NCI-H1436 (cell line): ENCODE data around the gene MFN1.
"Not testable (repeated sequence)": the region's sequence is repeated elsewhere in the genome, so short reads cannot be mapped to it uniquely, and the experiment has no call there.

Experiments
- DNase-seq: peaks from one replicate; lab custom pipeline; 2025; lab: John Stamatoyannopoulos, UW

The MFN1 gene

DNA sequence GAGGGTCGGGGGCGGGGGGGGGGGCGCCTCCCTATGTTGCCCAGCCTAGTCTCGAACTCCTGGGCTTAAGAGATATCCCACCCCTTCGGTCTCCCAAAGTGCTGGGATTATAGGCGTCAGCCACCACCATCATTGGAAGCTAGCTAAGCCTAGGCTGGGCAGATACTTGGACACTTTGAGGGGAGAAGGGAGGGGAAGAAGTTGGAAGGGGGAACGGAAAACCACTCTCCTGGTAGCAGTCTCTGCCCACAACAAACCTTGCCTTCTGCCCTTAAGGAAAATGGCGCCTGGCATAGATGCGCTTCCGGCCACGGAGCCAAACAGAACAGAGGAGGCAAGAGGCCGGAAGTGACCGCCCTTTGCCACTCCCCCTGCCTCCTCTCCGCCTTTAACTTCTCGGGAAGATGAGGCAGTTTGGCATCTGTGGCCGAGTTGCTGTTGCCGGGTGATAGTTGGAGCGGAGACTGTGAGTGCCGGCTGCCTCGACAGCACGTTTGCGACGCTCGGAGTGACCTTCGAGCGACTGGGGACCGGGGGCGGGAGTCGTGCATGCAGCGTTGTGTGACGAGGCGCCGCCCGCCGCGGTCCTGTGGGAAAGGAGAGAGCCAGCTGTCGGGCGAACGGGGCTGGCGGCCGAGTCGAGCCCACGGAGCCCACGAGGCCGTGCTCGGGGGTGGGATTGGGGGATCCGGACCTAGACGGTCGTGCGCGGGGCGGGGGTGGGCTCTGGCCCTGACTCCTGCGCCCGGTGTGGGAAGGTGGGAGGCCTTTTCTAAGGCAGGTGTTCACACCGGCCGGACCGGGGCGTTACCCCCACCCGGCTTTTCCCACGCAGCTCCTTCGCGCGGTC, at the start of gene MFN1:
TSS of gene MFN1 (plus strand) at position 365 of the 850 bp plus-strand sequence. CDS start 1,143 bp downstream, outside the sequence.
- DNase-seq = peak; percentile 97

DNA sequence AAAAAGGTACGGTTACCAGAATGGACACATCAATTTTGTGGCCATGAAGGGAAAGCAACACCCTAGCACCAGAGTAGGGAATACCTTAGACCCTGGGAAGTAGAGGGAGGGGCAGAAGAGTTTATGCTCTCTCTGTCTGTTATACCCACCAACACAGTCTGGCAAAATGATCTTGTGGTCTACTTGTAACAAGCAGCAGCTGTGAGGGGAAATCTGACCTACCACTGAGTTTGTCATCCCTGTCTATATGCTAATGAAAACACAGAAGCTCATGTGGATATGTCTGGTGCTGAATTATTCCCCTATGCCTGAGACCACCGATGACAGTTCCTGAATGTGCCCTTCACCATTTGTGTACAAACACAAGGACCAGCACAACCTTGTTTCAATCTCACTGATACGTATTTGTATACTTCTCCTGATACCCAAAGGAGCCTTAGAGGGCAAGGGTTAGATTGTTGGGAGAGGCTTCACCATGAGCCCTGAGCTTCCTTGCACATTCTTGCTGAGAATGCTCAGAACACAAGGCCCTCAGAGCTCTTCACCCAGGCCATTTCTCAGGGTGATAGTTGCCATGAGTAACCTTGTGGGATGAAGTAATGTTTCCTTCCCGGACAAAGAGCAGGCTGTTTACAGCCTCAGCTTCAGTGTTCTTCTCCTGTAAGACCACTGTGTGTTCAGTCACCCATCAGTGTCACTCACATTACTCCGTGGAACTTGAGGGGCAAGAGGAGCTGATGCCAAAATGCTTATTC, 49.4 kb upstream of the MFN1 start:
- DNase-seq = no peak

DNA sequence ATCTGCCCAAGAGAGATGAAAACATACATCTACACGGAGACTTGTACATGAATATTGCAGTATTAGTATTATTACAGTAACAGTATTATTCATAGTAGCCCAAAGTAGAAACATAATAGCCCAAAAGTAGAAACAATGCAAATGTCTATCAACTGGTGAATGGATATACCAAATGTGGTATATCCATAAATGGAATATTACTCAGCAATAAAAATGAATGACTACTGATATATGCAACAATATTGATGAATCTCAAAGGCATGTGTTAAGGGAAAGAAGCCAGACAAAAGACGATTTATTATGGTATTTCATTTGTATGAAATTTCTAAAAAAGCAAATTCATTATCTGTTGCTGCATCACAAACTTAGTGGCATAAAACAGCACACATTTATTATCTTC, 48.2 kb upstream of the MFN1 start:
- DNase-seq = no peak

DNA sequence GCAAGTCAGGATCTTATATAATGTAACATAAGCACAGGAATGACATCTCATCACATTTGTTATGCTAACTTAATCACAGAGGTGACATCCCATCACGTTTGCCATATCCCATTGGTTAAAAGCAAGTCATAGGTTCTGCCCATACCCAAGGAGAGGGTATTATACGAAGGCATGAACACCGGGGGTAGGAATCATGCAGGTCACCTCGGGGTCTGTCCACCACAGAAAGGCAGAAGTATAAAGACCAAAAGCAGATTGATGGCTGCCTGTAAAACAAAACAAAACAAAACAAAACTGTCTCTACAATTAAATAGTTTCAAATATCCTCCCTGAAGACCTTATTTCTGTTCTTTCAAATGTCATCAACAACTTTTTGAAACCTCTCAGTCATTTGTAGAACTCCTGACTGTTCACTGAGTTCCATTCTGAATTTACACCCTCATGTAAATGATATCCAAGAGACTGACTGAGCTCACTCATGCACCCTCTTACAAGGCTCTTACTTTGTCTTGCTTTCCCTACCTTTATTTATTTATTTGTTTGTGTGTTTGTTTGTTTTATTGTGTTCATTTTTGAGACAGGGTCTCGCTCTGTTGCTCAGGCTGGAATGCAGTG, 47.4 kb upstream of the MFN1 start:
- no peak for DNase-seq

DNA sequence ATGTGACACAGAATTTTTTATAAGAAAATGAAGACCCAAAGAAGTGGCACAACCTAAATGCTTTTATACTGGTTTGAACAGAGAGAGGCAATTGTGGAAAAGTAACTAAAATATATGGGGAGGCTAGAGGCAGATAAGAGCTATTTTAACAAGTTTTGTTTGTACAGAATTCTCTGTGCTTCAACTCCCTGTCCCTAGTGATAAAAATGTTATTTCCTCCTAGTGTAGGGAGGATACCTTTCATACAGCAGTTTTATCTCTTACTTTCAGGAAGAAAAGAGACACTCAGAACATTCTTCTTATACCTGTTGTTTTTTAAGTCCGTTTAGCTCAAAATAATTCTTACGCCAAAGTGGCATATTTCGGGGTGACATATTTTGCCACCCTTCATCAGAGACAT, 45.9 kb upstream of the MFN1 start:
- no peak for DNase-seq

DNA sequence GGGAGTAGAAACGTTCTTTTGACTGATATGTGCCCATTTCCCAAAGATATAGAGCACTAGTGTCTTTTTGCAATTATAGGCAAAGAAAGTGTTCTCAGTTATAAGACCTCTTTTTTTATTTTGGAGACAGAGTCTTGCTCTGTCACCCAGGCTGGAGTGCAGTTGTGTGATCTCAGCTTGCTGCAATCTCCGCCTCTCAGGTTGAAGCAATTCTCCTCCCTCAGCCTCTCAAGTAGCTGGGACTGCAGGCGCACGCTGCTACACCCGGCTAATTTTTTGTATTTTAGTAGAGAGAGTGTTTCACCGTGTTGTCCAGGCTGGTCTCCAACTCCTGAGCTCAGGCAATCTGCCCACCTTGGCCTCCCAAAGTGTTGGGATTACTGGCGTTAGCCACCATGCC, 45.4 kb upstream of the MFN1 start:
- DNase-seq = no peak

DNA sequence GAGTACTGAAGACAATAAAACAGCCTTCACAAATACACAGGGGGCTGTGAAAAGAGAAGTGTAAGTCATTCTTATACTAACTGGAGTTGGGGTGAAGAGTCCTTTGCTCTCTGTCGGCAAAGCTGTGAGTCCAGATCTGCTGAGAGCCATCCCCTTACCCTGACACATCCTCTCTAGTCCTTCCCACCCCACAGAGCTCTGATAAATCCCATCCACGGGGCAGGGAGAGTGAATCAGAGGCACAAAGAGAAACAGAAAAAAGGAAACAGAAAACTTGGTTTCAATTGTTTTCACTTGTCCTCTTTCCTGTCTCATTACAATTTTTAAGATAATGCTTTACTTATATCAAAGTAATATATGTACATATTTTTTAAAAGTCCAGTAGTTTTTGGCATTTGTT, 42.9 kb upstream of the MFN1 start:
- no peak for DNase-seq

DNA sequence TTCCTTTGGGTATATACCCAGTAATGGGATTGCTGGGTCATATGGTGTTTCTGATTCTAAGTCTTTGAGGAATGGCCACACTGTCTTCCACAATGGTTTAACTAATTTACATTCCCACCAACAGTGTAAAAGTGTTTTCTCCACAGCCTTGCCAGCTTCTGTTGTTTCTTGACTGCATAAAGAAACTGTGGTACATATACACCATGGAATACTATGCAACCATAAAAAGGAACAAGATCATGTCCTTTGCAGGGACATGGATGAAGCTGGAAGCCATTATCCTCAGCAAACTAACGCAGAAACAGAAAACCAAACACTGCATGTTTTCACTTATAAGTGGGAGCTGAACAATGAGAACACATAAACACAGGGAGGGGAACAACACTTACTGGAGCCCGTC, 40.1 kb upstream of the MFN1 start:
- DNase-seq = not testable (repeated sequence)

DNA sequence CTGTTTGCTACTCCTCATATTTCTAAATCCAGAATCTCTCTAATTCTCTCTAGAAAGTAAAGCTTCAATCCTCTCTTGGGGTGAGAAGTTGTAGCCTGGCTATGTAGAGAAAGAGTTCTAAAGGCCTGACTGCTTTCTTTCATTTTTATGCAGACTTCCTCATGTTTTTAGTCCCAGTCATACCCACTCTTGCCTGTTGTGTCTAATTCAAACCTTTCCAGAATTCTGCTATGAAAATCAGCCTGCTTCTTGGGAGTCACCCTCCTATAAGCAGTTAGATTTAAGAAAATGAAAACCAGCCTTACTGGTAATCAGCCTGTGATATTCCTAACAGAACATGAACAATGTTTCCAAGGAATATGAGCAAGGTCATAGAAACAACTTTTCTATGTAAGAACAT, 39.5 kb upstream of the MFN1 start:
- DNase-seq = no peak

DNA sequence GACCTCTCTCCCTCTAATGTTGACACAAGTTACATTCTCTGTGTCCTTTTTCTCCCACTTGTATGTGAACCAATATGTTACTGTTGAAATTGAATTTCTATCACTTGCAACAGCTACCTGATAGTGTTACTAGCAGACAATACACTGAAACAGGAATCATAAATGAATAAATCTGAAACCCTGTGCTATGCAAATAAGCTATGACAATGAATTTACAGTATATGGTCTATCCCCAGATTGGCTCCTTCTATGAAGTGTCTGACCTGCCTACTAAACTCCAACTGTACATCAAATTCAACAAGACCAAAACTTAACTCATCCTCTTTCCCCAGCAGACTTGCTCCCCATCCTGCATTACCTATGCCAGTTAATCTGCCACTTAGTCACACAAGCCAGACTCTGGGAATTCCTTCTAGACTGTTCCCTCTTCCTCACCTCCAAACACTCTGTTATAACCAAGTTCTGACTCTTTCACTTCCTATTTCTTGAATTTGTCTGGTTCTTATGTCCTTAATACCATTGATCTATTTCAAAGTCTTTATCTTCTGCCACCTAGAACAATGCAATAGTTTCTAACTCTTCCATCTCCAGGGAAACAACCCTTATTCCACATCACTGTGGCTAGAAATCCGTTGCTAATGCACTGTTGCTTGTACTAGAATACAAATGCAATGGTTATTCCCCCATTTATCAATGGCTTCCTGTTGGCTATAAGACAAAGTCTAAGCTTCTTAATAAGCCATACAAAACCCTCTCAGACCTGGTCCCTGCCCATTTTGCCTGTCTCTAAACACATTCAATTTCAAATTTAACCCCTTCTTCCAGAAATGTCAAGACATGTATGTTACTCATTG, 38.1 kb upstream of the MFN1 start:
- no peak for DNase-seq

DNA sequence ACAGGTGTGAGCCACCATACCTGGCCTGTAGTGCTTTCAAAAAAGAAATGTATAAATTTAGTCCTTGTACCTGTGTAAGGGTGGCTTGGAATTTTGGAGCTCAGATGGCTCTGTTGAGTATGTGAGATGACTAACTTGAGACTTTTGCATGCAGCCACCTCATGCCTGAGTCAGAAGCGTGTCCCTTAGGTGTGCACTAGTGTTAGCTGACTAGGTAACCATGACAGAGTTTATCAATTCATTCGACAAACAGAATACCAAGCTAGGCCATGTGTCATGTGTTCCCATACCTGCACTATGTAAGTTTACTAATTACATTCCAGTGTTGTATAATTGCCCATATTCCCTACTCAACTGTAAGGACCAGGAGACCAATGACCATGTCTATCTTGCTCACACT, 28.6 kb upstream of the MFN1 start:
- DNase-seq = no peak

DNA sequence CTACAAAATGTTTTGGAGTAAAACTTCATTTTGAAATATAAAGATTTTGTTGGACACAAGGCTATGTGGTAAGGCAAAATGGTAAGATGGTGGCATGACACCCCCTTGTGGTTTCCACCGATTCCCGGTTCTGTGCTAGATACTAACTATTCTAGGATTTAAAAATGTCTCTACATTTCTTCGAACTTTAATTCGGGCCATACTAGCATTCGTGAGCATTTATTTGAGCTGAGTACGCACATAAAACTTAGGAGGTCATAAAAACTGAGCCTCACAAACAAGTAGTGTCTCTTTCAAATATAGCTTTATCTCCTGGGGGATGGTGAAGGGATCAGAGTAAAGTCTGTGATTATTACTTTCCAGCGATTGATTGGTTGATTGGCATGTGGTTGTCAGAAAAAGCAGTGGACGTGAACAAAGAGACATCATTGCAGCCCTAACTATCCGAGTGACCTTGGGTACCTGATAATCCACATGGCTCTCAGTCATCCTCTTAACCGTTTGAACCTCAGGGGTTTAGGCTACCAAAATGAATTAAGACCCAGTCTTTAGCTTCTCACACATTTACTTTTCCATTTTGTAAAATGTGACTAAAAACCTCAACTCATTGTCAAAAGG, 25.7 kb upstream of the MFN1 start:
- DNase-seq = no peak

DNA sequence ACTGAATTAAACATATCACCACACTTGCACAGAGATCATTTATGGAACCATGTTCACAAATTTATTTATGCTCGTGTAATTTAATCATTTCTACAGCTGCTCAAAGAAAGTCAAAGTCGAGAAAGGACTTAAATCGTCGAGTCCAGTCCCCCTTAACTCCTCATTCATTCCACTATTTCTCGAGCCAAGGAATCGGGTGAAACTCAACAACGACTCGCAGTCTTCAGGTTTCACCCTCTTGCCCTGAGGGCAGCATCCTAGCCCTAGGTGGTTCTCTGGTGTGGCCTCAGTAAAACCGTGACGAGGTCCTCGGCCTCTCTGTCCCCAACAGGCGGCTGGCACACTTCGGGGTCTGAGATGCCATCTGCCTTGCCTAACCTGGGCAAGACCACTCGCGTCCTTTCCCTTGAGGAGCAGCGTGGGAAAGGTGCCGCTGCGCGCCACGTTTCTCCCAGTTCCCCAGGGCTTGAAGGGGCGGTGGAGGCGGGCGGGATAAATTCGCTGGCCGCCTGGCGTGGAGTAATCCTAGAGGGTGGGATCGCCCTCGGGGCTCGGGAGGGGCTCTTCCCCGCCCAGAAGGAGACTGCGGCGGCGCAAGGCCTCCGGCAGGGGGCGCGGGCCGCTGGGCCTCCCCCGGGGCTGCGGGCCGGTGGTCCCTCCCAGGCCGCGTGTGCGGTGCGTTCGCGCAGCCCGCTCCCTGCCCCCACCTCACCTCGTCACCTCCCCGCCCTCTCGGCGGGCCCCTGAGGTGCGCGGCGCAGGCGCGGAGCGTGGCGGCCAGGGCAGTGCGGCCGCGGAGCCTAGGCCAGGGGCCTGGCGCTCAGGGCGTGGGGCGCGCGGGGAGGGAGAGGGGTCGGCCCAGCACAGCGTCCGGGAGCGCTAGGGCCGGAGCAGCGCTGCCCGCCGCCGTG, 25.0 kb upstream of the MFN1 start, which contains the start of gene ZNF639:
TSS of gene ZNF639 (plus strand) at position 746 of the 911 bp plus-strand sequence. CDS start 5,263 bp downstream, outside the sequence.
- peak; percentile 91 for DNase-seq

DNA sequence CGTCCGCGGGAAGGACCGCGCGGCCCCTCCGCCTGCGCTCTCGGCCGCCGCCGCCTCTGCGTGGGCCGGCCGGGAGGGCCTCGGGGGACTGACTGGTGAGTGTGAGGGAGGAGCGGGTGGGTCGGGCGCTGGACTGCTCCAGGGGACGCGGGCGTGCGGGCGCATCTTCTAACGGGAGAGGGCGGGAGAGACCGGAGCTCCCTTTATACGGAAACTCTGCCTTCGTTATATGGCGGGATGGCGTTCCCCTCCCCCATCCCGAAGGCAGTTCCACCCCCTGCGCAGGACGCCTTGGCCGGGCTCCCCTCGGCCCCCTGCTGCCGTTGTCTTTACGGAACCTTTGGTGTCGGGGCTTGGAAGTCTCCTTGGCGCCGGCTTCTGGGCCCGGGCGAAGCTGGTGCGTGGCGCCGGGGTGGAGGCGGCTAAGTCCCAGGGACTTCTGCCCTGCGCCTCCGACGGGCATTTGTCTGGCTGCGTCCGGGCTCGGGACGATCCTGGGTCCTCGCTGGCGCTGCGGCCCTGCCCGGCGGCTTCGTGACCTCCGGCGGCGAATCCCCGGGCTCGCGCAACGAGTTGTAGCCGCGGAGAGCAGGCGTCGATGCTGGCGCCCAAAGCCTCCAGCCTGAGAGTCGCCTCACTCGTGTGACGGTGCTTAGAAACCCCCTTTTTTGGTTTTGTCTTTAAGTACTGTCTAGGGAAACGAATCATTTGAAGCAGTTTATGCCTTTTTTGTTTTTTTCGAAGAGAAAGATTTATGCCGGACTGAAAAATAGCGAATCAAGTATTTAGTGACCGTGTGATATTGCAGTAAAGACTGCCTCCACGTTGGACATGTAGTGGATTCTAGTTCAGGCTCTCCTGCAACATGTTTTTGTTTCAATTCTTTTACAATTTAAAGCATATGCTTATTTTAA, 24.1 kb upstream of the MFN1 start:
- DNase-seq = peak; percentile 41

DNA sequence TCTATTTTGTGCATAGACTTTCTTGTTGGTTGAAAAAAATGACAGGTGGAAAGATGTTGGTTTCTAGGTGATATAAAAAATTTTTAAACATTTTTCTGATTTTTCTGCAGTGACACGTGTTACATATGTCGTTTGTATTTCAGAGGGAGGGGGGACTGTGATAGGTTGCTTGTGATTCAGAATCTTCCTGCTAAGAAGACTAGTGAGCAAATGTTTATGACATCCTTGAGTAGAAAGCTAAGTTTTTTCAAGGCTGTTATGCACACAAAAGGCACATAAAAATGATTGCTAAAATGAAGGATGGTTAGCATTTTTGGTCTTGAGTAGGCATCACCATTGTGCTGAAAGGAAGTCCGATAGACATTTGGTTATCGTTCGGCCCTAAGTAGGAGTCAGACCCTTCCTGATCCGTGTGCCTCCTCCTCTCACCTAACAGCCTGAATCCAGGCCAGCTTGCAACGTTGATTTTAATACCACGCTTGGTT, 23.2 kb upstream of the MFN1 start:
- no peak for DNase-seq

DNA sequence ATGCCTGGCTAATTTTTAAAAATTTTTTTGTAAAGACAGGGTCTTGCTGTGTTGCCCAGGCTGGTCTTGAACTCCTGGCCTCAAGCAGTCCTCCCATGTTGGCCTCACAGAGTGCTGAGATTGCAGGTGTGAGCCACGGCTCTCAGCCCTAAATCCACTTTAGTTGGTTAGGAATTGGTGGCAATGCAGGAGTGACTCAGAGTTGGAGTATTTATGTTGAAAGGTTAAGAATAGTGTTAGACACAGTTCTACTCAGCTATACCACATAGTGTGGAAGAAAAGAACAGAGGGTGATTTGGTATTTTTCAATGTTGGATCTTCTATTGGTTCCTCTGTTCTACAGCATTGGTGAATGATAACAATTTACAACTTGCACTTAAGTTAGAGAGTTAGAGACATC, 17.1 kb upstream of the MFN1 start:
- no peak for DNase-seq

DNA sequence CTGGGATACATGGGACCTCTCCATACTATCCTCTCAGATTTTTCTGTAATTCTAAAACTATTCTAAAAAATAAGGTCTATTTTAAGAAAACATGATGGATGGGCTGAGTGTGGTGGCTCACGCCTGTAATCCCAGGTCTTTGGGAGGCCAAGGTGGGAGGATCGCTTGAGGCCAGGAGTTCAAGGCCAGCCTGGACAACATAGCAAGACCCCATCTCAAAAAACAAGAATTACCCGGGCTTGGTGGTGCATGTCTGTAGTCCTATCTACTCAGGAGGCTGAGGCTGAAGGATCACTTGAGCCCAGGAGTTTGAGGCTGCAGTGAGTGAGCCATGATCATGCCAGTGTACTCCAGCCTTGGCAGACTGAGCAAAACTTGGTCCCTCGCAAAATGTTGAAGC, 15.3 kb upstream of the MFN1 start:
- no peak for DNase-seq

DNA sequence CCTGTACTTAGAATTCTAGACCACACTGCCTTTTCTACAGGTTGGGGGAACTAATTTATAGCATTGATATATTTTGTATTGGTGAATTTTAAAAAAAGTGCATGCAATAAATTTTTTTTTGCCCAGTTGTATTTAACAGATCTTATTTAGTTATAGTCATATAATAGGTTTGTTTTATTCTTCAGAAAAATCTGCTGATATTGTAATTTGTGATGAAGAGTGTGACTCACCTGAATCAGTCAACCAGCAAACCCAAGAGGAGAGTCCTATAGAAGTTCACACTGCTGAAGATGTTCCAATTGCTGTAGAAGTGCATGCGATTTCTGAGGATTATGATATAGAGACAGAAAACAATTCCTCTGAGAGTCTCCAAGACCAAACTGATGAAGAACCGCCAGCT, 14.4 kb upstream of the MFN1 start:
- DNase-seq = no peak

DNA sequence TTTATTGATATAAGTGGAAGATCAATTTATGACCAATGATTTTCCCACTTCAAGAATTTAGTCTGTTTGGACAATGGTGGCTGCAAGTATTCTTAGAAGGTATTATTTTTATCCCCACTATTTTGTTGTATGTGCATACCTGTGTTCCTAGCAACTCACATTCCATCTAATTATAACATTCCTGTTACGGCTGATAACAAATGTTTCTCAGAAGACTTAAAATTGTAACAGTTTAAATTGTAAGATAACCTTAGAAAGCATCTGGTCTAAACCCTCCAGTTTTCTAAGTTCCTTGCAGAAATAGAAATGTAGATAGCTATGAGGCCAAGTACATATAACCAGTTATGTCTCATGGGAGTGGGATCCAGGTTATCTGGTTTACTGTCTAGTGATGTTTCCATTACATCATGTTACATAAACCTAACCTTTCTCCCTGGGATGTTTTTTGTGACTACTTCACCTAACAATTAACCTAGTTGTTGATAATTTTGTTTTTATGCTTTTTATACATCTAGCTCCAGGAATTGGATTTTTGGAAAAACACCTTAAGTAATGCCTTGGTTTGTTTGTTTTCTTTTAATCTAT, 11.1 kb upstream of the MFN1 start:
- DNase-seq = no peak
